Measurements from ENCODE around the gene FCHSD2. TPM values are rescaled to one million over a fixed set of nuclear protein-coding genes. Genes with fewer than 3 reads are reported as not detected.

Gene FCHSD2
- total RNA-seq, 2 donors from 2014 or later: 56.5 to 75.3 TPM

DNA sequence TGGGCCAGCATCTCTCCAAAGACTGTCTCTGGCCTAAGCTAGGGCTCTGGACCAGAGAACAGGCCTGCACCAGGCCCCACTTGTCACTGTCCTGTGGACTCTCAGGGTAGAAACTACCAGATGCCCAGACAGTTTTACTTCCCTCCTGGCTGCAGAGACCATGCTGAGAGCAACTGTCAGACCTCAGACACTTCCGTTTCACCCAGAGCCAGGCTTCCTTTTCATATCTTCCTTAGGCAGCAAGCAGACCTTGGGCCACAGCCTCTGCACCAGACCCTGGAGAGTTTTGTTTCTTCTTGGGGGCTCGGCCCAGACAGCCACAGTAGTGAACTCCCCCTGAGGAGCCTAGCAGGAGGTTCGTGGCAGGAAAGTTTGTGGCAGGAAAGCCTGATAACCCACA lies 12.1 kb upstream of the FCHSD2 start:
- TF ChIP-seq, protein P1, sequence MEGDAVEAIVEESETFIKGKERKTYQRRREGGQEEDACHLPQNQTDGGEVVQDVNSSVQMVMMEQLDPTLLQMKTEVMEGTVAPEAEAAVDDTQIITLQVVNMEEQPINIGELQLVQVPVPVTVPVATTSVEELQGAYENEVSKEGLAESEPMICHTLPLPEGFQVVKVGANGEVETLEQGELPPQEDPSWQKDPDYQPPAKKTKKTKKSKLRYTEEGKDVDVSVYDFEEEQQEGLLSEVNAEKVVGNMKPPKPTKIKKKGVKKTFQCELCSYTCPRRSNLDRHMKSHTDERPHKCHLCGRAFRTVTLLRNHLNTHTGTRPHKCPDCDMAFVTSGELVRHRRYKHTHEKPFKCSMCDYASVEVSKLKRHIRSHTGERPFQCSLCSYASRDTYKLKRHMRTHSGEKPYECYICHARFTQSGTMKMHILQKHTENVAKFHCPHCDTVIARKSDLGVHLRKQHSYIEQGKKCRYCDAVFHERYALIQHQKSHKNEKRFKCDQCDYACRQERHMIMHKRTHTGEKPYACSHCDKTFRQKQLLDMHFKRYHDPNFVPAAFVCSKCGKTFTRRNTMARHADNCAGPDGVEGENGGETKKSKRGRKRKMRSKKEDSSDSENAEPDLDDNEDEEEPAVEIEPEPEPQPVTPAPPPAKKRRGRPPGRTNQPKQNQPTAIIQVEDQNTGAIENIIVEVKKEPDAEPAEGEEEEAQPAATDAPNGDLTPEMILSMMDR (IDR thresholded peaks at IDR 0.05): no peak
- ATAC-seq (ENCODE audit: insufficient number of reproducible peaks, low FRiP score, low read depth) (no peak), DNase-seq (ENCODE audit: low spot score) (no peak)
- no peaks in the 10 kb centered on the region for H3K27me3 ChIP-seq (replicated peaks; ENCODE audit: insufficient read depth)
- H3K4me1 ChIP-seq (ENCODE audit: control insufficient read depth in 1 of 2, low read depth in 2 of 2): peaks cover 22 to 40% of the 10 kb centered on the region in 2 donors
- no peak overlapping the region for H3K27ac ChIP-seq
- H3K9me3 ChIP-seq: no peaks in the 10 kb centered on the region
- H3K36me3 ChIP-seq: no peaks in the 10 kb centered on the region
- H3K4me3 ChIP-seq: no peak overlapping the region

DNA sequence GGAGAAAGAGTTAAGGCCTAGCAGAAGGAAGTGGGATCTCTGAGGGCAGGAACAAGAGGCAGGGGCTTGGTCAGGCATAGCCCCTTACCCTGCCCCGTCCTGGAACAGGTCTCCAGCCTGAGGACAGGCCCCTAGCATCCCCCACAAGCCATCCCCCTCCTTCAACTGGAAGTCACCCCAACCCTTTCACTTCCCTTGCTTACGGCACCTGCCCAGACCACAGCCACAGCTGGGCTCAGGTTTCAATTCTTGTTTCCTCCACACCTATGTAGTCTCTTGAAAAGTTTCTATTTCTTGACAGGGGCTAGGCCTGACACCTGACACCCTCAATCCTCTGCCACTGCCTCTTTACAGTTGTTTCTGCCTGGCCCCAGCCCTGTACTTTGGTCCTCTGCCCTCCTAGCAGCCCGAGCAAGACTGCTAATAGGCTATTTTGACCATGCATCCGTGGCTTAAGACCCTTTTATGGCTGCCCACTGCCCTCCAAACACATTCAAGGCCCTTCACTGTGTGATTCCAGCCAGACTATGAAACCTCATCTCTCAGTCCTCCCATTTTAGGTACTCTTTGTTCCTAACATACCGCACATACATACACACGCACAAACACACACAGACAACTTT lies 10.9 kb upstream of the FCHSD2 start:
- H3K27me3 ChIP-seq (replicated peaks; ENCODE audit: insufficient read depth): no peaks in the 10 kb centered on the region
- ATAC-seq (ENCODE audit: insufficient number of reproducible peaks, low FRiP score, low read depth) (no peak), DNase-seq (ENCODE audit: low spot score) (no peak)
- peaks cover 22 to 41% of the 10 kb centered on the region in 2 donors for H3K4me1 ChIP-seq (ENCODE audit: control insufficient read depth in 1 of 2, low read depth in 2 of 2)
- H3K27ac ChIP-seq: peak overlapping the region in 1 of 2 donors; percentile 11
- H3K9me3 ChIP-seq: no peaks in the 10 kb centered on the region
- no peak overlapping the region for H3K4me3 ChIP-seq
- TF ChIP-seq, protein P1 (IDR thresholded peaks at IDR 0.05): no peak
- H3K36me3 ChIP-seq: no peaks in the 10 kb centered on the region

DNA sequence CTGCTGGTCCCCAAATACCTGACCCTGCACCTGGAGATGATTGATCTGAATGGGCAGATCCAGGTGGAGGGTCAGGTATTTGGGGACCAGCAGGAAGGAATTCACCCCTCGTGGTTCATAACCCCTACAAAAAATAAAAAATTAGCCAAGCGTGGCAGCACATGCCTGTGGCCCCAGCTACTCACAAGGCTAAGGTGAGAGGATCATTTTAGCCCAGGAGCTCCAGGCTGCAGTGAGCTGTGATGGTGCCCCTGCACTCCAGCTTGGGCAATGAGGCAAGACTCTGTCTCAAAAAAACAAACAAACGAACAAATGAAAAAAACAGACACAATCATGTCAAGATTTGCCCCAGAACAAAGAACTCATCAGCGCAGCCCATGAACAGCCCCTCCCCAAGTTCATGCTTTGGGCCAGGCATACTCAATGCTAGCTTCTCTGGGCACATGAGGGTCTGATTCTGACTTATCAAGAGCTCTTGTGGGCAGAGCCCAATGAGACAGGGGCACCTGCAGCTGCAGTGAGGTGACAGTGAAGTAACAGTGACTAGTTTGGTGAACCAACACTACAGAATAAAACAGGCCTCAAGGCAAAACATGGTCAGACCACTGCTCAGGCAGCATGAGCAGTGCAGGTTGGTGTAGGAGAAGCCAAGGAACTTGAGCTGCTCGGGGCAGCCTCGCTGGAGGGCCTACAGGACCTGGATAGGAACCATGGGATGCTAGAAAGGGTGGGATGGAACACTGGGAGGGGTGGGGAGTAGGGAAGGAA lies 10.2 kb upstream of the FCHSD2 start:
- H3K36me3 ChIP-seq: no peaks in the 10 kb centered on the region
- ATAC-seq (ENCODE audit: insufficient number of reproducible peaks, low FRiP score, low read depth) (no peak), DNase-seq (ENCODE audit: low spot score) (no peak)
- peaks cover 25 to 41% of the 10 kb centered on the region in 2 donors for H3K4me1 ChIP-seq (ENCODE audit: control insufficient read depth in 1 of 2, low read depth in 2 of 2)
- H3K27me3 ChIP-seq (replicated peaks; ENCODE audit: insufficient read depth): no peaks in the 10 kb centered on the region
- H3K9me3 ChIP-seq: no peaks in the 10 kb centered on the region
- no peak overlapping the region for H3K4me3 ChIP-seq
- no peak overlapping the region for H3K27ac ChIP-seq
- TF ChIP-seq, protein P1 (IDR thresholded peaks at IDR 0.05): no peak

DNA sequence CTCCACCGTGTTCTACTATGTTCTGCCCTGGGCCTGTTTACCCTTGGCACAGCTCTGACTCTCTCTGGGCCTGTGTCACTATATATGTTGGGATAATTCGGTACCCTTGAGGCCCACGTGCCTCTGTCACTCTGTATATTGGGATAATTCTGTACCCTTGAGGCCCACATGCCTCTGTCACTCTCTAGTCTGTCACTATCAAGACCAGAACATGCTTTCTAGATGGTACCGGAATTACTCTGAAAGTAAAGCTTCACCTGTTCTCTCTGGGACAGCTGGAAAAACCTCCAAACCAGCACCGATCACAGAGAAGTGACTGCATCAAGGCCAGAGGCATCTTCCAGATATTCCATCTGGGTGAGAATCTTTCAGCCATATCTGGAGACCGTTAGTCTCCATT lies 9.3 kb upstream of the FCHSD2 start:
- ATAC-seq (ENCODE audit: insufficient number of reproducible peaks, low FRiP score, low read depth) (no peak), DNase-seq (ENCODE audit: low spot score) (no peak)
- H3K27me3 ChIP-seq (replicated peaks; ENCODE audit: insufficient read depth): no peaks in the 10 kb centered on the region
- no peaks in the 10 kb centered on the region for H3K36me3 ChIP-seq
- H3K9me3 ChIP-seq: no peaks in the 10 kb centered on the region
- H3K4me3 ChIP-seq: no peak overlapping the region
- peaks cover 20 to 41% of the 10 kb centered on the region in 2 donors for H3K4me1 ChIP-seq (ENCODE audit: control insufficient read depth in 1 of 2, low read depth in 2 of 2)
- no peak overlapping the region for H3K27ac ChIP-seq
- TF ChIP-seq, protein P1 (IDR thresholded peaks at IDR 0.05): no peak

DNA sequence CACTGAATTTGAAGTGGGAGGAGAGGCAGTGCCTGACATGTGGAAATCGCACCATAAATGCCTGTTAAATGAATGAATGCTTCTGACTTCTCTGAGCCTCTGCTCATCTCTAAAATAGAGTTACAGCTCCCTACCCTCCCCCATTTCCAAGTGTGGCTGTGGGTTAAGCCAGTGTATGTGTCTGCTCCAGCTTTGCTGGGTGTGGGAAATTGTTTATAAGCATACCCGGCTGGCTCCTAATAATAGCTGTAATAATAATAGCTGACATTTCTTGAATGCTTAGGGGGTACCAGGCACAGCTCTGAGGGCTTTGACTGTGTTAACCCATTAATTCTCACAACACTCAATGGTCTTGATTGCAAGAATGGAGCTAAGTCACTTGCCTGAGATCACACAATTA lies 7.0 kb upstream of the FCHSD2 start:
- Histone ChIP-seq H3K27me3 (replicated peaks; ENCODE audit: insufficient read depth) (no peaks in the 10 kb centered on the region), H3K27ac (peak overlapping the region; percentile 85 to 93), H3K36me3 (no peaks in the 10 kb centered on the region), H3K4me3 (no peak overlapping the region), H3K4me1 (ENCODE audit: control insufficient read depth in 1 of 2, low read depth in 2 of 2) (peaks cover 20 to 46% of the 10 kb centered on the region in 2 donors), H3K9me3 (no peaks in the 10 kb centered on the region)
- TF ChIP-seq, protein P1 (IDR thresholded peaks at IDR 0.05): no peak
- ATAC-seq (ENCODE audit: insufficient number of reproducible peaks, low FRiP score, low read depth) (peak; percentile 49), DNase-seq (ENCODE audit: low spot score) (no peak)

Measured in thoracic aorta (tissue), 2 donors.